HCT116 (cell line): ENCODE results near the gene RNASET2. TPM values are rescaled to one million over a fixed set of nuclear protein-coding genes. Genes with fewer than 3 reads are reported as not detected.

Experiments used
- ATAC-seq: fragments of 200-7000 bp; cut with Tn5 transposase; 2 replicates; pipeline ENCODE4 v1.9.1; 2020; ENCODE audit warnings: mild to moderate bottlenecking, moderate library complexity
- BruUV-seq: library from RNA; stranded (reverse); fragments of 400-500 nt; replicated peaks from 2 replicates; lab custom pipeline; 2021; lab: Mats Ljungman, UMichigan
- CTCF ChIA-PET: fragments of 300-600 bp; sonication (Branson Sonifier 250); formaldehyde crosslinking; loops from one replicate; lab custom pipeline; 2021; ENCODE audit warnings: antibody characterized with exemption; lab: Charles Lee
- POLR2A ChIA-PET: fragments of 300-600, 350-600 bp; sonication (Branson Sonifier 250); formaldehyde crosslinking; loops from one replicate; lab custom pipeline; 2021; ENCODE audit warnings: antibody characterized with exemption; lab: Charles Lee
- RAD21 ChIA-PET, 2 experiments: fragments of 300-600 bp; sonication (Branson Sonifier 250); formaldehyde crosslinking; loops; one replicate each; lab custom pipeline; 2023; ENCODE audit warnings: low total read pairs in 2 of 2; ENCODE audit not compliant: uncharacterized antibody in 2 of 2, unreplicated experiment in 2 of 2, low non-redundant PET in 1 of 2; lab: Charles Lee
- DNase-seq: peaks from one replicate; pipeline ENCODE4 v3.0.0-alpha.2; 2010; ENCODE audit warnings: low read depth, low spot score
- H2AFZ ChIP-seq: fragments of 200-600 bp; shearing (Covaris generic), sonication (generic); 2 replicates; pipeline ENCODE4 v1.6.1; 2017; ENCODE audit warnings: low read depth, mixed run types, mixed read lengths, antibody characterized with exemption, low read length; ENCODE audit not compliant: poor library complexity, severe bottlenecking
- H3K27ac ChIP-seq: 2 replicates; pipeline ENCODE4 v1.5.1; 2012; ENCODE audit warnings: low read depth, low read length
- H3K27me3 ChIP-seq: fragments of 200-600 bp; sonication (generic); 2 replicates; pipeline ENCODE4 v1.6.1; 2016; ENCODE audit warnings: mixed run types, low read length, mixed read lengths; ENCODE audit not compliant: insufficient read depth
- H3K36me3 ChIP-seq, 2 experiments: fragments of 200-500 bp in 1 of 2; fragments of 200-600 bp in 1 of 2; sonication (Bioruptor generic) in 1 of 2; sonication (generic) in 1 of 2; 2 replicates each; pipeline versions ENCODE4 v1.5.1 to v1.6.1; 2014 to 2016; ENCODE audit warnings: low read length in 2 of 2, inconsistent platforms in 1 of 2, mixed read lengths in 1 of 2, mixed run types in 1 of 2; ENCODE audit not compliant: insufficient read depth in 2 of 2, control insufficient read depth in 1 of 2
- H3K4me1 ChIP-seq, 2 experiments: fragments of 200-600 bp in 1 of 2; sonication (generic) in 1 of 2; 2 replicates each; pipeline versions ENCODE4 v1.5.1 to v1.6.1; 2012 to 2017; ENCODE audit warnings: low read length in 2 of 2, inconsistent platforms in 1 of 2, mild to moderate bottlenecking in 1 of 2, mixed read lengths in 1 of 2, mixed run types in 1 of 2, moderate library complexity in 1 of 2; ENCODE audit not compliant: insufficient read depth in 2 of 2, control insufficient read depth in 1 of 2
- H3K4me2 ChIP-seq: fragments of 200-600 bp; sonication (generic); 2 replicates; pipeline ENCODE4 v1.6.1; 2017; ENCODE audit warnings: mixed run types, low read length, mixed read lengths
- H3K4me3 ChIP-seq, 2 experiments: fragments of 200-600 bp in 1 of 2; sonication (generic) in 1 of 2; replicated peaks in 1 of 2; 2 replicates each; pipeline ENCODE4 v1.5.1; 2011 to 2016; ENCODE audit warnings: low read length in 2 of 2, control low read depth in 1 of 2, low read depth in 1 of 2, mild to moderate bottlenecking in 1 of 2, mixed read lengths in 1 of 2, mixed run types in 1 of 2
- H3K79me2 ChIP-seq: fragments of 200-600 bp; sonication (generic); 2 replicates; pipeline ENCODE4 v1.6.1; 2017; ENCODE audit warnings: mild to moderate bottlenecking, mixed run types, low read length, moderate library complexity, mixed read lengths; ENCODE audit not compliant: insufficient read depth
- H3K9ac ChIP-seq: fragments of 200-600 bp; sonication (generic); 2 replicates; pipeline ENCODE4 v1.6.1; 2016; ENCODE audit warnings: low read length, mixed read lengths
- H3K9me2 ChIP-seq: fragments of 200-600 bp; sonication (generic), shearing (Covaris generic); 2 replicates; pipeline ENCODE4 v1.6.1; 2017; ENCODE audit warnings: mixed run types, mild to moderate bottlenecking, moderate library complexity; ENCODE audit not compliant: insufficient read depth
- H3K9me3 ChIP-seq, 2 experiments: fragments of 200-500 bp in 1 of 2; fragments of 200-600 bp in 1 of 2; sonication (Bioruptor generic) in 1 of 2; sonication (generic) in 1 of 2; 2 replicates each; pipeline ENCODE4 v1.6.1; 2014 to 2017; ENCODE audit warnings: low read length in 2 of 2, mixed read lengths in 2 of 2, inconsistent platforms in 1 of 2, low read depth in 1 of 2, mild to moderate bottlenecking in 1 of 2, mixed run types in 1 of 2, moderate library complexity in 1 of 2; ENCODE audit not compliant: control insufficient read depth in 1 of 2, insufficient read depth in 1 of 2
- H4K20me1 ChIP-seq: fragments of 200-600 bp; sonication (generic), shearing (Covaris generic); 2 replicates; pipeline ENCODE4 v1.6.1; 2017; ENCODE audit warnings: mixed run types, mild to moderate bottlenecking, moderate library complexity; ENCODE audit not compliant: insufficient read depth
- CBX3 ChIP-seq: IDR thresholded peaks from 2 replicates; pipeline ENCODE4 v1.6.1; 2012; ENCODE audit warnings: low read depth
- ELF1 ChIP-seq: IDR thresholded peaks from 2 replicates; pipeline ENCODE4 v1.6.1; 2012; ENCODE audit warnings: low read depth, borderline replicate concordance
- EZH2phosphoT487 ChIP-seq: fragments of 200-600 bp; IDR thresholded peaks from 2 replicates; pipeline ENCODE4 v1.6.1; 2018; ENCODE audit warnings: antibody characterized with exemption, borderline replicate concordance
- FOSL1 ChIP-seq: IDR thresholded peaks from 2 replicates; pipeline ENCODE4 v1.6.1; 2012; ENCODE audit warnings: low read depth
- JUND ChIP-seq: IDR thresholded peaks from 2 replicates; pipeline ENCODE4 v1.6.1; 2012
- POLR2A ChIP-seq: IDR thresholded peaks from 2 replicates; pipeline ENCODE4 v1.7.0; 2011; ENCODE audit warnings: borderline replicate concordance; ENCODE audit not compliant: insufficient read depth, insufficient read length; ENCODE audit errors: extremely low read depth
- POLR2AphosphoS5 ChIP-seq: IDR thresholded peaks from 2 replicates; pipeline ENCODE4 v1.6.1; 2011; ENCODE audit warnings: mild to moderate bottlenecking, low read depth, low read length, moderate library complexity
- RAD21 ChIP-seq: IDR thresholded peaks from 2 replicates; pipeline ENCODE4 v1.6.1; 2012; ENCODE audit warnings: low read depth, mild to moderate bottlenecking
- SIN3A ChIP-seq: IDR thresholded peaks from 2 replicates; pipeline ENCODE4 v1.6.1; 2012; ENCODE audit warnings: low read depth
- SP1 ChIP-seq: IDR thresholded peaks from 2 replicates; pipeline ENCODE4 v1.6.1; 2012; ENCODE audit warnings: low read depth
- SRF ChIP-seq: IDR thresholded peaks from 2 replicates; pipeline ENCODE4 v1.6.1; 2012; ENCODE audit warnings: low read depth
- TCF7L2 ChIP-seq: IDR thresholded peaks from 2 replicates; pipeline ENCODE4 v1.7.0; 2011; ENCODE audit warnings: borderline replicate concordance, inconsistent platforms; ENCODE audit not compliant: insufficient read depth, insufficient read length; ENCODE audit errors: extremely low read depth
- ZNF274 ChIP-seq: fragments of 200-500 bp; sonication (Bioruptor generic); IDR thresholded peaks from 2 replicates; pipeline ENCODE4 v1.6.1; 2014; ENCODE audit warnings: mild to moderate bottlenecking, low read depth, low read length, inconsistent platforms
- intact Hi-C: fragments of 100-400 bp; cut with micrococcal nuclease; formaldehyde crosslinking; loops from 2 replicates; pipeline ENCODE4 v1.10.0; 2022
- total RNA-seq: library from RNA; stranded (reverse); gene quantifications from one replicate; pipeline ENCODE4 v1.2.1, GENCODE V29; 2021; ENCODE audit not compliant: unreplicated experiment
- TF ChIP-seq, protein P1 (sequence below): IDR thresholded peaks from 2 replicates; pipeline ENCODE4 v1.6.1; 2012
- TF ChIP-seq, protein P2 (sequence below): IDR thresholded peaks from 2 replicates; pipeline ENCODE4 v1.6.1; 2012
- TF ChIP-seq, protein P3 (sequence below): IDR thresholded peaks from 2 replicates; pipeline ENCODE4 v1.6.1; 2011; ENCODE audit warnings: mild to moderate bottlenecking, low read length, moderate library complexity; ENCODE audit not compliant: insufficient replicate concordance; ENCODE audit errors: extremely low read depth
- TF ChIP-seq, protein P4 (sequence below): IDR thresholded peaks from 2 replicates; pipeline ENCODE4 v1.6.1; 2012; ENCODE audit warnings: low read depth

Gene RNASET2
- total RNA-seq, 1 experiment from 2014 or later, result 32.8 TPM

DNA sequence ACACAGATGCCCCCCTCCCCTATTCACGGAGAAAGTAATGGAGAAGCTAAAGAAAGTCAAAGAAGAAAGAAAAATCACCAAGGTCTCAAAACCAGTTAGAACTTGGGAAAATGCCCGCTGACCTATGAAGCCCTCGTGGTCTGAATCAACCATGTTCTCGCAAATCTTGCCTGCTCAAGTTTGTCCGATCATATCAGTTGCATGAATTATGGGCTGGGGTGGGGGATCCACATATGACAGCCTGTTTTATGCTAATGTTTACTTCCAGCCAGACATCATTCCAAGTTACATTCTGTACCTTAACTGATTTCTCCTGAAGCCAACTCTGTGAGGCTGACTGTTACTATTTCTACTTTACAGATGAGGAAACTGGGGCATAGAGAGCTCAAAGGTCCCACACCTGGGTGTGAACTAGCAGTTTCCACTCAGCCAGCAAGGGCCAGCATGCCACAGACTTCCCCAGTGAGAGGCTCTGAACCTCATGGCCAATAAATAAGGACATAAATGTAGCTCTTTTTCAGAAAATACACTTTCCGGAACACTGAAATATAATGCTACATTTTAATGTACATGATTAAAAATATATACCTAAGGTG lies 2.1 kb downstream of the RNASET2 start:
- H3K27ac ChIP-seq, result no peak overlapping the region
- H3K9ac ChIP-seq, result no peak overlapping the region
- RAD21 ChIA-PET, result interaction anchor here in 1 of 2 experiments (0.6 kb wide), 1 partner anchor 214 kb away, joined by 3 read pairs; no protein-coding TSS in a partner anchor
- H3K27me3 ChIP-seq, result no peaks in the 10 kb centered on the region
- no peaks in the 10 kb centered on the region for H3K9me3 ChIP-seq
- TF ChIP-seq, protein P1, sequence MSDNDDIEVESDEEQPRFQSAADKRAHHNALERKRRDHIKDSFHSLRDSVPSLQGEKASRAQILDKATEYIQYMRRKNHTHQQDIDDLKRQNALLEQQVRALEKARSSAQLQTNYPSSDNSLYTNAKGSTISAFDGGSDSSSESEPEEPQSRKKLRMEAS, result no peak
- no peak for TF ChIP-seq ELF1
- TF ChIP-seq SP1, result no peak
- TF ChIP-seq, protein P2, sequence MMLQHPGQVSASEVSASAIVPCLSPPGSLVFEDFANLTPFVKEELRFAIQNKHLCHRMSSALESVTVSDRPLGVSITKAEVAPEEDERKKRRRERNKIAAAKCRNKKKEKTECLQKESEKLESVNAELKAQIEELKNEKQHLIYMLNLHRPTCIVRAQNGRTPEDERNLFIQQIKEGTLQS, result no peak
- TF ChIP-seq FOSL1, result no peak
- TF ChIP-seq ZNF274, result no peak
- no peak for TF ChIP-seq RAD21
- TF ChIP-seq, protein P3, sequence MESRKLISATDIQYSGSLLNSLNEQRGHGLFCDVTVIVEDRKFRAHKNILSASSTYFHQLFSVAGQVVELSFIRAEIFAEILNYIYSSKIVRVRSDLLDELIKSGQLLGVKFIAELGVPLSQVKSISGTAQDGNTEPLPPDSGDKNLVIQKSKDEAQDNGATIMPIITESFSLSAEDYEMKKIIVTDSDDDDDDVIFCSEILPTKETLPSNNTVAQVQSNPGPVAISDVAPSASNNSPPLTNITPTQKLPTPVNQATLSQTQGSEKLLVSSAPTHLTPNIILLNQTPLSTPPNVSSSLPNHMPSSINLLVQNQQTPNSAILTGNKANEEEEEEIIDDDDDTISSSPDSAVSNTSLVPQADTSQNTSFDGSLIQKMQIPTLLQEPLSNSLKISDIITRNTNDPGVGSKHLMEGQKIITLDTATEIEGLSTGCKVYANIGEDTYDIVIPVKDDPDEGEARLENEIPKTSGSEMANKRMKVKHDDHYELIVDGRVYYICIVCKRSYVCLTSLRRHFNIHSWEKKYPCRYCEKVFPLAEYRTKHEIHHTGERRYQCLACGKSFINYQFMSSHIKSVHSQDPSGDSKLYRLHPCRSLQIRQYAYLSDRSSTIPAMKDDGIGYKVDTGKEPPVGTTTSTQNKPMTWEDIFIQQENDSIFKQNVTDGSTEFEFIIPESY, result no peak
- TF ChIP-seq, protein P4, sequence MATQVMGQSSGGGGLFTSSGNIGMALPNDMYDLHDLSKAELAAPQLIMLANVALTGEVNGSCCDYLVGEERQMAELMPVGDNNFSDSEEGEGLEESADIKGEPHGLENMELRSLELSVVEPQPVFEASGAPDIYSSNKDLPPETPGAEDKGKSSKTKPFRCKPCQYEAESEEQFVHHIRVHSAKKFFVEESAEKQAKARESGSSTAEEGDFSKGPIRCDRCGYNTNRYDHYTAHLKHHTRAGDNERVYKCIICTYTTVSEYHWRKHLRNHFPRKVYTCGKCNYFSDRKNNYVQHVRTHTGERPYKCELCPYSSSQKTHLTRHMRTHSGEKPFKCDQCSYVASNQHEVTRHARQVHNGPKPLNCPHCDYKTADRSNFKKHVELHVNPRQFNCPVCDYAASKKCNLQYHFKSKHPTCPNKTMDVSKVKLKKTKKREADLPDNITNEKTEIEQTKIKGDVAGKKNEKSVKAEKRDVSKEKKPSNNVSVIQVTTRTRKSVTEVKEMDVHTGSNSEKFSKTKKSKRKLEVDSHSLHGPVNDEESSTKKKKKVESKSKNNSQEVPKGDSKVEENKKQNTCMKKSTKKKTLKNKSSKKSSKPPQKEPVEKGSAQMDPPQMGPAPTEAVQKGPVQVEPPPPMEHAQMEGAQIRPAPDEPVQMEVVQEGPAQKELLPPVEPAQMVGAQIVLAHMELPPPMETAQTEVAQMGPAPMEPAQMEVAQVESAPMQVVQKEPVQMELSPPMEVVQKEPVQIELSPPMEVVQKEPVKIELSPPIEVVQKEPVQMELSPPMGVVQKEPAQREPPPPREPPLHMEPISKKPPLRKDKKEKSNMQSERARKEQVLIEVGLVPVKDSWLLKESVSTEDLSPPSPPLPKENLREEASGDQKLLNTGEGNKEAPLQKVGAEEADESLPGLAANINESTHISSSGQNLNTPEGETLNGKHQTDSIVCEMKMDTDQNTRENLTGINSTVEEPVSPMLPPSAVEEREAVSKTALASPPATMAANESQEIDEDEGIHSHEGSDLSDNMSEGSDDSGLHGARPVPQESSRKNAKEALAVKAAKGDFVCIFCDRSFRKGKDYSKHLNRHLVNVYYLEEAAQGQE, result no peak
- TF ChIP-seq SIN3A, result no peak
- no peak for TF ChIP-seq TCF7L2
- TF ChIP-seq CBX3, result no peak
- no peak for TF ChIP-seq SRF
- TF ChIP-seq POLR2AphosphoS5, result no peak
- no peak for TF ChIP-seq POLR2A
- TF ChIP-seq JUND, result no peak
- no peak for TF ChIP-seq EZH2phosphoT487
- H3K4me1 ChIP-seq, result peaks cover 4 to 23% of the 10 kb centered on the region in 2 experiments; a peak in 3 of 4 replicates
- no peaks in the 10 kb centered on the region for H3K9me2 ChIP-seq
- DNase-seq (no peak), ATAC-seq (no peak)
- H3K4me2 ChIP-seq, result no peak overlapping the region
- 0 out of 4 replicates have a peak, but pooled peaks cover 0 to 12% of the 10 kb centered on the region in 2 experiments for H3K36me3 ChIP-seq
- POLR2A ChIA-PET, result no interaction called here
- CTCF ChIA-PET, result interaction anchor here (1.0 to 1.2 kb wide), 2 partner anchors 173 to 179 kb away, joined by 3 to 4 read pairs; no protein-coding TSS in a partner anchor
- no TSS peak for BruUV-seq
- intact Hi-C loops, result no loop called here
- no peak overlapping the region for H2AFZ ChIP-seq
- H4K20me1 ChIP-seq, result no peaks in the 10 kb centered on the region
- H3K79me2 ChIP-seq, result no peaks in the 10 kb centered on the region
- H3K4me3 ChIP-seq, result no peak overlapping the region
